ENCODE results near the gene KIF1A. TPM values are rescaled to one million over a fixed set of nuclear protein-coding genes. Genes with fewer than 3 reads are reported as not detected.

Gene KIF1A
- total and polyA plus RNA-seq, 8 donors = 32.4 to 76.0 (median 62.1) TPM

GRCh38 chr2:240833724-240834285, 13.8 kb upstream of the KIF1A start:
- H3K36me3 ChIP-seq = no peaks in the 10 kb centered on the region
- peak in 2 of 6 donors; percentile 54 to 71 for DNase-seq
- no peak for FAIRE-seq
- no peak overlapping the region for H3K27ac ChIP-seq
- H3K27me3 ChIP-seq = peaks cover 0 to 7% (median 0%) of the 10 kb centered on the region in 4 donors
- TF ChIP-seq, protein P1, sequence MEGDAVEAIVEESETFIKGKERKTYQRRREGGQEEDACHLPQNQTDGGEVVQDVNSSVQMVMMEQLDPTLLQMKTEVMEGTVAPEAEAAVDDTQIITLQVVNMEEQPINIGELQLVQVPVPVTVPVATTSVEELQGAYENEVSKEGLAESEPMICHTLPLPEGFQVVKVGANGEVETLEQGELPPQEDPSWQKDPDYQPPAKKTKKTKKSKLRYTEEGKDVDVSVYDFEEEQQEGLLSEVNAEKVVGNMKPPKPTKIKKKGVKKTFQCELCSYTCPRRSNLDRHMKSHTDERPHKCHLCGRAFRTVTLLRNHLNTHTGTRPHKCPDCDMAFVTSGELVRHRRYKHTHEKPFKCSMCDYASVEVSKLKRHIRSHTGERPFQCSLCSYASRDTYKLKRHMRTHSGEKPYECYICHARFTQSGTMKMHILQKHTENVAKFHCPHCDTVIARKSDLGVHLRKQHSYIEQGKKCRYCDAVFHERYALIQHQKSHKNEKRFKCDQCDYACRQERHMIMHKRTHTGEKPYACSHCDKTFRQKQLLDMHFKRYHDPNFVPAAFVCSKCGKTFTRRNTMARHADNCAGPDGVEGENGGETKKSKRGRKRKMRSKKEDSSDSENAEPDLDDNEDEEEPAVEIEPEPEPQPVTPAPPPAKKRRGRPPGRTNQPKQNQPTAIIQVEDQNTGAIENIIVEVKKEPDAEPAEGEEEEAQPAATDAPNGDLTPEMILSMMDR (IDR thresholded peaks at IDR 0.05) = no peak
- H3K9me3 ChIP-seq = no peaks in the 10 kb centered on the region
- no peak overlapping the region for H3K4me3 ChIP-seq
- peaks cover 5 to 7% (median 6%) of the 10 kb centered on the region in 3 donors for H3K4me1 ChIP-seq
- WGBS, 2 donors = 80 to 85% methylated on average over 8 of the region's 8 CpGs
- intact Hi-C loops (cut with DNase I) = no loop called here
- no peak for ATAC-seq

GRCh38 chr2:240832921-240833494, 13.0 kb upstream of the KIF1A start:
- intact Hi-C loops (cut with DNase I) = no loop called here
- FAIRE-seq = no peak
- H3K36me3 ChIP-seq = no peaks in the 10 kb centered on the region
- H3K4me3 ChIP-seq = no peak overlapping the region
- peak in 3 of 4 donors; percentile 6 to 18 (median 15) for ATAC-seq
- 62 to 67% methylated on average over 13 of the region's 13 CpGs for WGBS, 2 donors
- H3K9me3 ChIP-seq = no peaks in the 10 kb centered on the region
- H3K4me1 ChIP-seq = peaks cover 5 to 7% (median 6%) of the 10 kb centered on the region in 3 donors
- H3K27ac ChIP-seq = no peak overlapping the region
- TF ChIP-seq, protein P1 (IDR thresholded peaks at IDR 0.05) = no peak
- H3K27me3 ChIP-seq = peaks cover 0 to 15% (median 2%) of the 10 kb centered on the region in 4 donors
- DNase-seq = peak in 4 of 6 donors; percentile 37 to 80 (median 58)

DNA sequence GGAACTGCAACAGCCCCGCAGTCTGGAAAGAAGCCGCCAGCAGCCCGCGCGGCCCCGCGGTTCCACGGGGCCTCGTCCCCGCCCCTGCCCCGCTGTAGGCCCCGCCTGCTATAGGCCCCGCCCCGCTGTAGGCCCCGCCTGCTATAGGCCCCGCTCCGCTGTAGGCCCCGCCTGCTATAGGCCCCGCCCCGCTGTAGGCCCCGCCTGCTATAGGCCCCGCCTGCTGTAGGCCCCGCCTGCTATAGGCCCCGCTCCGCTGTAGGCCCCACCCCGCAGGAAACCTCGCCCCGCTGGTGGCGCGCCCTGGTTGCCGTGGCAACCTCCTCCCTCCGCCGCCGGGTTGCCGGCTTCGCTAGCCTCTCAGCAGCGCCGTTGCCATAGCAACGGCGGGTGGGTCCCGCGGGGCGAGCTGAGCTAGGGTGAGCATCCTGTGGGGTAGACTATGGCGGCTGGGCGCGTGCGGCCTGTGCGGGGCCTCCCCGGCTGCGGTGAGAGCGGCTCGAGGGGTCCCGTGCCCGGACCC, 12.2 kb upstream of the KIF1A start:
- peaks cover 0 to 15% (median 2%) of the 10 kb centered on the region in 4 donors for H3K27me3 ChIP-seq
- no peak overlapping the region for H3K27ac ChIP-seq
- FAIRE-seq (no peak), ATAC-seq (peak; percentile 90 to 94 (median 92)), DNase-seq (peak; percentile 90 to 99 (median 94))
- H3K4me1 ChIP-seq = peaks cover 5 to 7% (median 6%) of the 10 kb centered on the region in 3 donors
- peak overlapping the region in 3 of 4 donors; percentile 5 to 32 (median 16) for H3K4me3 ChIP-seq
- TF ChIP-seq, protein P1 (IDR thresholded peaks at IDR 0.05) = no peak
- no peaks in the 10 kb centered on the region for H3K36me3 ChIP-seq
- WGBS, 2 donors = 7 to 9% methylated on average over 34 to 54 of the region's 54 CpGs
- intact Hi-C loops (cut with DNase I) = no loop called here
- H3K9me3 ChIP-seq = no peaks in the 10 kb centered on the region

- FAIRE-seq (no peak), ATAC-seq (peak in 3 of 4 donors; percentile 5 to 9 (median 6)), DNase-seq (peak in 4 of 6 donors; percentile 37 to 86 (median 58))
- peak overlapping the region in 3 of 4 donors; percentile 5 to 32 (median 16) for H3K4me3 ChIP-seq
- H3K9me3 ChIP-seq = no peaks in the 10 kb centered on the region
- H3K27ac ChIP-seq = no peak overlapping the region
- H3K27me3 ChIP-seq = peaks cover 0 to 15% (median 2%) of the 10 kb centered on the region in 4 donors
- TF ChIP-seq, protein P1 (IDR thresholded peaks at IDR 0.05) = no peak
- WGBS, 2 donors = 8 to 9% methylated on average over 27 of the region's 27 CpGs
- intact Hi-C loops (cut with DNase I) = no loop called here
- H3K4me1 ChIP-seq = peaks cover 5 to 7% (median 6%) of the 10 kb centered on the region in 3 donors
- no peaks in the 10 kb centered on the region for H3K36me3 ChIP-seq
Measured at GRCh38 chr2:240831594-240832204, 11.7 kb upstream of the KIF1A start.
